C4-2B (cell line): Measurements from ENCODE around the gene CORO2B.

Experiments
- CTCF ChIP-seq: fragments of 450-650 bp; conservative IDR thresholded peaks from 2 replicates; pipeline ENCODE4 v1.5.1; 2017; ENCODE audit warnings: mild to moderate bottlenecking
- ZFX ChIP-seq: fragments of 450-650 bp; IDR thresholded peaks from 2 replicates; pipeline ENCODE4 v1.6.1; 2017

- TF ChIP-seq CTCF (no peak), ZFX (no peak)
Measured at GRCh38 chr15:68561901-68562300, 16.9 kb upstream of the CORO2B start.
